CD14-positive monocyte (primary cell): ENCODE measurements around the gene RPS2. TPM values are rescaled to one million over a fixed set of nuclear protein-coding genes. Genes with fewer than 3 reads are reported as not detected.

Source experiments
- DNase-seq, 3 donors: peaks; one replicate each; pipeline ENCODE4 v3.0.0-alpha.2; 2011 to 2022
- H2AFZ ChIP-seq: 2 replicates; pipeline ENCODE4 v1.6.0; 2012; ENCODE audit warnings: mild to moderate bottlenecking, low read depth, low read length, inconsistent platforms; ENCODE audit not compliant: insufficient read depth, poor library complexity, severe bottlenecking
- H3K27ac ChIP-seq, 2 donors: 1 replicate in 1 of 2; 2 replicates in 1 of 2; pipeline ENCODE4 v1.5.1; 2012 to 2013; ENCODE audit warnings: low read length in 2 of 2, control low read depth in 1 of 2, inconsistent platforms in 1 of 2, low read depth in 1 of 2, mild to moderate bottlenecking in 1 of 2
- H3K27me3 ChIP-seq, 2 donors: one replicate each; pipeline versions ENCODE4 v1.6.0 to v1.6.1; 2011 to 2013; ENCODE audit warnings: low read length in 2 of 2; ENCODE audit not compliant: control insufficient read depth in 2 of 2, insufficient read depth in 2 of 2
- H3K36me3 ChIP-seq, 2 donors: replicated peaks in 1 of 2; 1 replicate in 1 of 2; 2 replicates in 1 of 2; pipeline versions ENCODE4 v1.5.1 to v1.6.1; 2012 to 2013; ENCODE audit warnings: low read length in 2 of 2, control low read depth in 1 of 2, inconsistent platforms in 1 of 2, mild to moderate bottlenecking in 1 of 2; ENCODE audit not compliant: insufficient read depth in 2 of 2, control insufficient read depth in 1 of 2
- H3K4me1 ChIP-seq, 2 donors: 1 replicate in 1 of 2; 2 replicates in 1 of 2; pipeline versions ENCODE4 v1.5.1 to v1.6.1; 2012 to 2013; ENCODE audit warnings: low read length in 2 of 2, control low read depth in 1 of 2, inconsistent platforms in 1 of 2, mild to moderate bottlenecking in 1 of 2, moderate library complexity in 1 of 2; ENCODE audit not compliant: insufficient read depth in 2 of 2, control insufficient read depth in 1 of 2
- H3K4me2 ChIP-seq: replicated peaks from 2 replicates; pipeline ENCODE3; 2012; ENCODE audit warnings: low read length, moderate library complexity, mild to moderate bottlenecking; ENCODE audit not compliant: poor library complexity, severe bottlenecking; ENCODE audit errors: extremely low read depth
- H3K4me3 ChIP-seq, 3 experiments: fragments of 200-600 bp in 1 of 3; sonication (generic) in 1 of 3; replicated peaks in 1 of 3; 1 replicate in 2 of 3; 2 replicates in 1 of 3; pipeline ENCODE4 v1.5.1; 2011 to 2013; ENCODE audit warnings: low read length in 3 of 3, mild to moderate bottlenecking in 3 of 3, control low read depth in 2 of 3, low read depth in 2 of 3, inconsistent platforms in 1 of 3, moderate library complexity in 1 of 3
- H3K79me2 ChIP-seq: 2 replicates; pipeline ENCODE4 v1.6.0; 2012; ENCODE audit warnings: mild to moderate bottlenecking, control low read depth, inconsistent platforms, low read length, moderate library complexity; ENCODE audit not compliant: insufficient read depth
- H3K9ac ChIP-seq: 2 replicates; pipeline ENCODE4 v1.6.0; 2017; ENCODE audit warnings: low read length, mild to moderate bottlenecking; ENCODE audit not compliant: insufficient read depth, poor library complexity, severe bottlenecking
- H3K9me3 ChIP-seq, 2 donors: replicated peaks in 1 of 2; 1 replicate in 1 of 2; 2 replicates in 1 of 2; pipeline versions ENCODE4 v1.5.1 to v1.6.1; 2012 to 2013; ENCODE audit warnings: low read length in 2 of 2, control low read depth in 1 of 2; ENCODE audit not compliant: control insufficient read depth in 1 of 2, insufficient read depth in 1 of 2
- H4K20me1 ChIP-seq: 2 replicates; pipeline ENCODE4 v1.6.0; 2012; ENCODE audit warnings: mild to moderate bottlenecking, low read length, control low read depth, moderate library complexity; ENCODE audit not compliant: insufficient read depth
- H3K27ac Mint-ChIP-seq, 7 donors: one replicate each; pipeline ENCODE4 v1.8.0; 2020; ENCODE audit warnings: mild to moderate bottlenecking in 7 of 7, mixed read lengths in 7 of 7, moderate library complexity in 6 of 7, inconsistent platforms in 2 of 7
- H3K27me3 Mint-ChIP-seq, 3 donors: one replicate each; pipeline ENCODE4 v1.8.0; 2021 to 2022; ENCODE audit warnings: low read depth in 3 of 3, mild to moderate bottlenecking in 3 of 3, mixed read lengths in 3 of 3, moderate library complexity in 3 of 3, inconsistent platforms in 1 of 3
- H3K36me3 Mint-ChIP-seq, 2 donors: one replicate each; pipeline ENCODE4 v1.8.0; 2020; ENCODE audit warnings: mixed read lengths in 2 of 2, inconsistent platforms in 1 of 2, mild to moderate bottlenecking in 1 of 2
- H3K4me1 Mint-ChIP-seq: one replicate; pipeline ENCODE4 v1.8.0; 2020; ENCODE audit warnings: mild to moderate bottlenecking, mixed read lengths
- H3K4me3 Mint-ChIP-seq, 2 donors: one replicate each; pipeline ENCODE4 v1.8.0; 2020; ENCODE audit warnings: mild to moderate bottlenecking in 2 of 2, mixed read lengths in 2 of 2, moderate library complexity in 1 of 2
- H3K9me3 Mint-ChIP-seq, 7 donors: one replicate each; pipeline ENCODE4 v1.8.0; 2020 to 2022; ENCODE audit warnings: mixed read lengths in 7 of 7, mild to moderate bottlenecking in 6 of 7, moderate library complexity in 6 of 7, inconsistent platforms in 2 of 7
- WGBS: methylation state at CpG from one replicate; pipeline ENCODE4 v1.1.5; 2013; ENCODE audit warnings: missing lambda C conversion rate; ENCODE audit not compliant: insufficient coverage; 5-methylcytosine and 5-hydroxymethylcytosine counted together
- intact Hi-C, 2 donors: fragments of 100-400 bp; cut with micrococcal nuclease; formaldehyde crosslinking; loops; one replicate each; pipeline versions ENCODE4 v1.15.0 to v1.15.1; 2023
- polyA plus RNA-seq, 3 donors: library from polyadenylated mRNA; depleted of rRNA in 1 of 3; unstranded in 2 of 3; stranded (reverse) in 1 of 3; fragments of 300-500 nt in 2 of 3; fragments of >200 nt in 1 of 3; fragmentation: Illumina TruSeq in 2 of 3; gene quantifications; 1 replicate in 2 of 3; 2 replicates in 1 of 3; pipeline ENCODE4 v1.2.3, GENCODE V29; 2012 to 2021
- small RNA-seq: library from RNA; depleted of rRNA; stranded (forward); fragments of <200 nt; gene quantifications from one replicate; pipeline ENCODE3, GENCODE V24; 2012; ENCODE audit warnings: low read depth; ENCODE audit not compliant: insufficient read length
- TF ChIP-seq, protein P1 (sequence below): fragments of 200-600 bp; IDR thresholded peaks from one replicate; pipeline ENCODE4 v1.8.0; 2022; ENCODE audit warnings: antibody characterized with exemption, mild to moderate bottlenecking

Gene RPS2
- polyA plus RNA-seq, 3 donors: 1,849 to 2,136 (median 1,893) TPM

DNA sequence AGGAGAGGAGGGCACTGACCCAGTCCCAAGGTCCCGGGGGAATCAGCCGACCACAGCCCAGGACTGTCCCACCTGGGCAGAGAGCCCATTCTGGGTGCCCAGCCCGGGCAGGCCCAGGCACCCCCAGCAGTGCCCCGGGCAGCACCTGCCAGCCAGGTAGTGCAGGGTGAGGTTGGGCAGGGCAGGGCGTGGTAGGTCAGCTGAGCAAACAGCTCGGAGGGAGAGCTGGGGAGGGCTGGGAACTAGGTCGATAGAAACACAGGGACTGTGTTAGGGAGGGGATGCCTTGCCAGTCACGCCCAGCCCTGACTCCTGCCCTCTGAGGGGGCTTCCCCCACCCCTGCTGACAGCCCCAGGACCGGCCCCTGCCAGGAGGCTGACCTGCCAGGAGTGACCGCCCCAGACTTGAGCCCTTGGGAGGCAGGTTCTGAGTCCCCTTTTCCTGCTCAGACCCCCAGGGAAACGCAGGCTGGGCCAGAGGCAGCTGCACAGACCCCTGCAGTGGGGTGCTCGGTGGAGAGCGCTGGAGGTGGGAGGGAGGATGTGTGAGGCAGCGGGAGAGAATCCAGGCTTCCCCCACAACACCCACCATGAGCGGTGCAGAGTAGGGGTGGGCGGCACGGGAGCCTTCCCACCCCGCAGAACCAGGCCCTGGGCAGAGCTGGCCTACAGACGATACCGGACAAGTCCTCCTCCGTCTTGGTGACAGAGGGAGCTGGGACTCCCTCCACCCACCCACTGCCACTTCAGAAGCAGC is 51.1 kb downstream of the RPS2 start:
- H3K27ac Mint-ChIP-seq: no peak overlapping the region
- Histone ChIP-seq H3K4me3 (no peak overlapping the region), H3K4me1 (no peaks in the 10 kb centered on the region), H3K27me3 (peaks cover 10 to 36% of the 10 kb centered on the region in 2 donors), H3K4me2 (no peak overlapping the region), H3K79me2 (no peaks in the 10 kb centered on the region), H3K36me3 (no peaks in the 10 kb centered on the region), H2AFZ (no peak overlapping the region), H3K9ac (no peak overlapping the region), H3K27ac (no peak overlapping the region), H3K9me3 (no peaks in the 10 kb centered on the region), H4K20me1 (no peaks in the 10 kb centered on the region)
- no peaks in the 10 kb centered on the region for H3K36me3 Mint-ChIP-seq
- 78% methylated on average over 8 of the region's 21 CpGs for WGBS
- H3K4me1 Mint-ChIP-seq: no peaks in the 10 kb centered on the region
- peaks cover 0 to 5% (median 0%) of the 10 kb centered on the region in 7 donors for H3K9me3 Mint-ChIP-seq
- H3K4me3 Mint-ChIP-seq: no peak overlapping the region
- no peak for DNase-seq
- H3K27me3 Mint-ChIP-seq: peaks cover 37 to 57% (median 52%) of the 10 kb centered on the region in 3 donors
- intact Hi-C loops: no loop called here
- TF ChIP-seq, protein P1, sequence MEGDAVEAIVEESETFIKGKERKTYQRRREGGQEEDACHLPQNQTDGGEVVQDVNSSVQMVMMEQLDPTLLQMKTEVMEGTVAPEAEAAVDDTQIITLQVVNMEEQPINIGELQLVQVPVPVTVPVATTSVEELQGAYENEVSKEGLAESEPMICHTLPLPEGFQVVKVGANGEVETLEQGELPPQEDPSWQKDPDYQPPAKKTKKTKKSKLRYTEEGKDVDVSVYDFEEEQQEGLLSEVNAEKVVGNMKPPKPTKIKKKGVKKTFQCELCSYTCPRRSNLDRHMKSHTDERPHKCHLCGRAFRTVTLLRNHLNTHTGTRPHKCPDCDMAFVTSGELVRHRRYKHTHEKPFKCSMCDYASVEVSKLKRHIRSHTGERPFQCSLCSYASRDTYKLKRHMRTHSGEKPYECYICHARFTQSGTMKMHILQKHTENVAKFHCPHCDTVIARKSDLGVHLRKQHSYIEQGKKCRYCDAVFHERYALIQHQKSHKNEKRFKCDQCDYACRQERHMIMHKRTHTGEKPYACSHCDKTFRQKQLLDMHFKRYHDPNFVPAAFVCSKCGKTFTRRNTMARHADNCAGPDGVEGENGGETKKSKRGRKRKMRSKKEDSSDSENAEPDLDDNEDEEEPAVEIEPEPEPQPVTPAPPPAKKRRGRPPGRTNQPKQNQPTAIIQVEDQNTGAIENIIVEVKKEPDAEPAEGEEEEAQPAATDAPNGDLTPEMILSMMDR: no peak

DNA sequence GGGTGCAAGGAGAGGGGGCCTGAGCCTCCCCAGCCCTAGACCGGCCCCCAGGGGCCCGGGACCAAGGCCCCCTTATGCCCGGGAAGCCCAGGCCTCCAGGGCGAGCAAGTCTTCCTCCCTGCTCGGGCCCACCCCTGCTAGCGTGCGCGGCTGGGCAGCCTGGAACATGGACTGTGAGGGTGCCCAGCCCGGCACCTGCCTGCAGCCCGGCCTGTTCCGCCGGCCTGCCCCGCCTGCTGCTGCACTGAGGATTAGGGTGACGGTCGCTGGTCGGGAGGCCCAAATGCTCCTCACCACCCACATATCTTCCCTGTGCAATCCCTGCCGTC is 52.4 kb downstream of the RPS2 start:
- H3K4me3 ChIP-seq: no peak overlapping the region
- peaks cover 4 to 31% of the 10 kb centered on the region in 2 donors for H3K27me3 ChIP-seq
- no peak overlapping the region for H3K4me2 ChIP-seq
- H3K9me3 ChIP-seq: no peaks in the 10 kb centered on the region
- TF ChIP-seq, protein P1: no peak
- no peak overlapping the region for H2AFZ ChIP-seq
- H3K4me1 ChIP-seq: no peaks in the 10 kb centered on the region
- WGBS: 84% methylated on average over 17 of the region's 17 CpGs
- H3K9me3 Mint-ChIP-seq: peaks cover 0 to 5% (median 0%) of the 10 kb centered on the region in 7 donors
- no peak for DNase-seq
- H3K9ac ChIP-seq: no peak overlapping the region
- H3K79me2 ChIP-seq: no peaks in the 10 kb centered on the region
- H3K36me3 ChIP-seq: no peaks in the 10 kb centered on the region
- peaks cover 34 to 59% (median 49%) of the 10 kb centered on the region in 3 donors for H3K27me3 Mint-ChIP-seq
- H4K20me1 ChIP-seq: no peaks in the 10 kb centered on the region
- H3K4me3 Mint-ChIP-seq: no peak overlapping the region
- no peaks in the 10 kb centered on the region for H3K4me1 Mint-ChIP-seq
- H3K36me3 Mint-ChIP-seq: no peaks in the 10 kb centered on the region
- intact Hi-C loops: no loop called here
- no peak overlapping the region for H3K27ac ChIP-seq
- no peak overlapping the region for H3K27ac Mint-ChIP-seq

Small RNA genes within 50 kb of the gene (small RNA-seq; reads per million reads assigned to genes)
- gene AC005363.2 (not detected), gene RN7SL219P (not detected), gene SNORA10 (not detected), gene SNORA64 (not detected)

Other genes with a start within 250 kb of the RPS2 start
- gene NME3, start 193.3 kb downstream of the RPS2 start, polyA plus RNA-seq: 10 to 100 TPM; 57.7 to 80.2 (median 74.7) TPM
- gene EME2, start 192.0 kb downstream of the RPS2 start, polyA plus RNA-seq: 10 to 100 TPM in 1 of 3 donors, under 1 TPM in 2; 0.26 to 36.6 (median 0.48) TPM
- gene MRPS34, start 191.7 kb downstream of the RPS2 start, polyA plus RNA-seq: 100 to 1,000 TPM in 2 of 3 donors, 10 to 100 TPM in 1; 34.5 to 137 (median 109) TPM
- 100 to 1,000 TPM in 1 of 3 donors, 10 to 100 TPM in 2; 36.8 to 151 (median 40.2) TPM for gene SPSB3, start 182.3 kb downstream of the RPS2 start, polyA plus RNA-seq
- 10 to 100 TPM; 34.4 to 69.5 (median 57.9) TPM for gene NUBP2, start 181.9 kb downstream of the RPS2 start, polyA plus RNA-seq
- gene IGFALS, start 171.1 kb downstream of the RPS2 start, polyA plus RNA-seq: under 1 TPM in 1 of 3 donors, not detected in 2; 0.07 TPM
- 10 to 100 TPM; 42.6 to 82.1 (median 47.7) TPM for gene HAGH, start 138.0 kb downstream of the RPS2 start, polyA plus RNA-seq
- gene FAHD1, start 137.6 kb downstream of the RPS2 start, polyA plus RNA-seq: 10 to 100 TPM in 2 of 3 donors, 1 to 10 TPM in 1; 7.5 to 24.9 (median 17.3) TPM
- gene MEIOB, start 92.7 kb downstream of the RPS2 start, polyA plus RNA-seq: not detected
- gene HS3ST6, start 46.4 kb downstream of the RPS2 start, polyA plus RNA-seq: not detected
- gene MSRB1, start 21.6 kb downstream of the RPS2 start, polyA plus RNA-seq: 100 to 1,000 TPM; 116 to 427 (median 416) TPM
- gene RPL3L, start 10.1 kb downstream of the RPS2 start, polyA plus RNA-seq: not detected
- 100 to 1,000 TPM; 121 to 215 (median 186) TPM for gene NDUFB10, start 5.3 kb downstream of the RPS2 start, polyA plus RNA-seq
- not detected for gene RNF151, start 2.0 kb upstream of the RPS2 start, polyA plus RNA-seq
- 10 to 100 TPM; 33.9 to 37.8 (median 36.0) TPM for gene TBL3, start 7.2 kb upstream of the RPS2 start, polyA plus RNA-seq
- gene NOXO1, start 16.6 kb upstream of the RPS2 start, polyA plus RNA-seq: under 1 TPM in 1 of 3 donors, not detected in 2; 0.09 TPM
- 10 to 100 TPM in 2 of 3 donors, 1 to 10 TPM in 1; 8.1 to 22.7 (median 22.4) TPM for gene GFER, start 19.4 kb upstream of the RPS2 start, polyA plus RNA-seq
- gene SYNGR3, start 25.1 kb upstream of the RPS2 start, polyA plus RNA-seq: under 1 TPM in 2 of 3 donors, not detected in 1; 0.20 to 0.29 TPM
- 10 to 100 TPM in 1 of 3 donors, 1 to 10 TPM in 2; 1.4 to 42.1 (median 1.5) TPM for gene ZNF598, start 45.0 kb upstream of the RPS2 start, polyA plus RNA-seq
- not detected for gene NPW, start 55.0 kb upstream of the RPS2 start, polyA plus RNA-seq
- 1 to 10 TPM in 1 of 3 donors, under 1 TPM in 2; 0.66 to 8.2 (median 0.78) TPM for gene NHERF2, start 62.1 kb upstream of the RPS2 start, polyA plus RNA-seq
- 10 to 100 TPM in 1 of 3 donors, 1 to 10 TPM in 2; 9.2 to 22.4 (median 9.6) TPM for gene NTHL1, start 83.0 kb upstream of the RPS2 start, polyA plus RNA-seq
- gene TSC2, start 83.2 kb upstream of the RPS2 start, polyA plus RNA-seq: 10 to 100 TPM; 11.7 to 95.1 (median 20.8) TPM
- 10 to 100 TPM in 1 of 3 donors, 1 to 10 TPM in 1, under 1 TPM in 1; 0.22 to 53.8 (median 1.6) TPM for gene PKD1, start 171.1 kb upstream of the RPS2 start, polyA plus RNA-seq
- gene RAB26, start 183.8 kb upstream of the RPS2 start, polyA plus RNA-seq: not detected
- 10 to 100 TPM in 1 of 3 donors, 1 to 10 TPM in 2; 5.9 to 41.9 (median 6.7) TPM for gene TRAF7, start 191.0 kb upstream of the RPS2 start, polyA plus RNA-seq
- gene CASKIN1, start 231.8 kb upstream of the RPS2 start, polyA plus RNA-seq: not detected
- gene MLST8, start 240.6 kb upstream of the RPS2 start, polyA plus RNA-seq: 10 to 100 TPM; 29.9 to 54.3 (median 30.5) TPM
- gene BRICD5, start 246.0 kb upstream of the RPS2 start, polyA plus RNA-seq: 1 to 10 TPM in 1 of 3 donors, not detected in 2; 8.8 TPM